ENCODE data around the gene RPP21.

The RPP21 gene

GRCh38 chr6:30321692-30322388, 23.1 kb upstream of the RPP21 start:
- no peak for DNase-seq
- H3K27ac ChIP-seq, result no peak overlapping the region
- no peak for TF ChIP-seq CTCF (IDR thresholded peaks at IDR 0.05; ENCODE audit: low read depth, low read length)
- H3K4me3 ChIP-seq (ENCODE audit: low read depth, low read length), result no peak overlapping the region
- no peaks in the 10 kb centered on the region for H3K9me3 ChIP-seq (ENCODE audit: severe bottlenecking)
- H3K36me3 ChIP-seq, result peaks cover 38% of the 10 kb centered on the region
- no peaks in the 10 kb centered on the region for H3K27me3 ChIP-seq (ENCODE audit: insufficient read depth, low read depth, severe bottlenecking)

- no peak for TF ChIP-seq CTCF (IDR thresholded peaks at IDR 0.05; ENCODE audit: low read depth, low read length)
- DNase-seq, result no peak
- Histone ChIP-seq H3K27ac (no peak overlapping the region), H3K4me3 (ENCODE audit: low read depth, low read length) (no peak overlapping the region), H3K9me3 (ENCODE audit: severe bottlenecking) (no peaks in the 10 kb centered on the region), H3K36me3 (peaks cover 38% of the 10 kb centered on the region), H3K27me3 (ENCODE audit: insufficient read depth, low read depth, severe bottlenecking) (no peaks in the 10 kb centered on the region)
These were observed 22.1 kb upstream of the RPP21 start for GRCh38 chr6:30322527-30323501.

- H3K36me3 ChIP-seq, result peaks cover 44% of the 10 kb centered on the region
- no peak overlapping the region for H3K4me3 ChIP-seq (ENCODE audit: low read depth, low read length)
- no peaks in the 10 kb centered on the region for H3K27me3 ChIP-seq (ENCODE audit: insufficient read depth, low read depth, severe bottlenecking)
- TF ChIP-seq CTCF (IDR thresholded peaks at IDR 0.05; ENCODE audit: low read depth, low read length), result no peak
- no peaks in the 10 kb centered on the region for H3K9me3 ChIP-seq (ENCODE audit: severe bottlenecking)
- no peak overlapping the region for H3K27ac ChIP-seq
- no peak for DNase-seq
These were observed 21.1 kb upstream of the RPP21 start for GRCh38 chr6:30323806-30324205.

- Histone ChIP-seq H3K9me3 (ENCODE audit: severe bottlenecking) (no peaks in the 10 kb centered on the region), H3K27me3 (ENCODE audit: insufficient read depth, low read depth, severe bottlenecking) (no peaks in the 10 kb centered on the region), H3K36me3 (peaks cover 46% of the 10 kb centered on the region), H3K4me3 (ENCODE audit: low read depth, low read length) (peak overlapping the region; percentile 61), H3K27ac (peak overlapping the region; percentile 97)
- peak; percentile 83 for DNase-seq
- no peak for TF ChIP-seq CTCF (IDR thresholded peaks at IDR 0.05; ENCODE audit: low read depth, low read length)
These were observed 19.6 kb upstream of the RPP21 start for GRCh38 chr6:30325150-30325872.

- H3K4me3 ChIP-seq (ENCODE audit: low read depth, low read length), result peak overlapping the region; percentile 61
- H3K27me3 ChIP-seq (ENCODE audit: insufficient read depth, low read depth, severe bottlenecking), result no peaks in the 10 kb centered on the region
- no peak for TF ChIP-seq CTCF (IDR thresholded peaks at IDR 0.05; ENCODE audit: low read depth, low read length)
- no peaks in the 10 kb centered on the region for H3K9me3 ChIP-seq (ENCODE audit: severe bottlenecking)
- peaks cover 53% of the 10 kb centered on the region for H3K36me3 ChIP-seq
- no peak for DNase-seq
- peak overlapping the region; percentile 97 for H3K27ac ChIP-seq
These were observed 19.0 kb upstream of the RPP21 start for GRCh38 chr6:30325873-30326525.

All from WERI-Rb-1 (cell line).